Ishikawa (cell line): ENCODE results near the gene CTSC.

Experiments used
- CEBPB ChIP-seq: IDR thresholded peaks from 2 replicates; pipeline ENCODE4 v1.6.1; 2012
- CREB1 ChIP-seq: IDR thresholded peaks from 2 replicates; pipeline ENCODE4 v1.6.1; 2012; ENCODE audit warnings: low read depth
- EGR1 ChIP-seq: IDR thresholded peaks from 2 replicates; pipeline ENCODE4 v1.6.1; 2012
- EP300 ChIP-seq: IDR thresholded peaks from 2 replicates; pipeline ENCODE4 v1.6.1; 2012; ENCODE audit warnings: borderline replicate concordance
- FOXM1 ChIP-seq: IDR thresholded peaks from 2 replicates; pipeline ENCODE4 v1.6.1; 2012; ENCODE audit warnings: low read depth, borderline replicate concordance
- MAX ChIP-seq: IDR thresholded peaks from 2 replicates; pipeline ENCODE4 v1.6.1; 2012
- NFIC ChIP-seq: IDR thresholded peaks from 2 replicates; pipeline ENCODE4 v1.6.1; 2012
- RAD21 ChIP-seq: IDR thresholded peaks from 2 replicates; pipeline ENCODE4 v1.6.1; 2012; ENCODE audit warnings: low read depth
- REST ChIP-seq: IDR thresholded peaks from 2 replicates; pipeline ENCODE4 v1.6.1; 2012; ENCODE audit warnings: low read depth, mild to moderate bottlenecking
- TAF1 ChIP-seq: IDR thresholded peaks from 2 replicates; pipeline ENCODE4 v1.6.1; 2012; ENCODE audit warnings: low read depth, mild to moderate bottlenecking
- TCF12 ChIP-seq: IDR thresholded peaks from 2 replicates; pipeline ENCODE4 v1.6.1; 2012; ENCODE audit warnings: low read depth
- TEAD4 ChIP-seq: IDR thresholded peaks from 2 replicates; pipeline ENCODE4 v1.6.1; 2012
- YY1 ChIP-seq: IDR thresholded peaks from 2 replicates; pipeline ENCODE4 v1.6.1; 2012; ENCODE audit warnings: low read depth
- ZBTB7A ChIP-seq: IDR thresholded peaks from 2 replicates; pipeline ENCODE4 v1.6.1; 2012; ENCODE audit warnings: low read depth
- TF ChIP-seq, protein P1 (sequence below): IDR thresholded peaks from 2 replicates; pipeline ENCODE4 v1.6.1; 2012

Gene CTSC

DNA sequence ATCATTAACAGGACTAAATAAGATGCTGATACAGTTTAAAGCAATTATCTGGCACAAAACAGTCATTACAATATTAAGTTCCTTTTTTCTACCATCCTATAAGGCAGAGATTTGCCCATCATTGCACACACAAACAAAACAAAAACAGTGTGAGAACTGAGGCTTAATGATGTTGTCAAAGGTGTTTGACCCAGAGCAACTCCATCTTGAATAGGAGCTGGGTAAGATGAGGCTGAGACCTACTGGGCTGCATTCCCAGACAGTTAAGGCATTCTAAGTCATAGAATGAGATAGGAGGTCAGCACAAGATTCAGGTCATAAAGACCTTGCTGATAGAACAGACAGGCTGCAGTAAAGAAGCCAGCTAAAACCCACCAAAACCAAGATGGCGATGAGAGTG is 33.2 kb downstream of the CTSC start:
- TF ChIP-seq TCF12 (no peak), TEAD4 (no peak), CREB1 (no peak), REST (no peak), EP300 (no peak), YY1 (no peak), EGR1 (no peak), NFIC (no peak), ZBTB7A (no peak), CEBPB (no peak), TAF1 (no peak)
- TF ChIP-seq, protein P1, sequence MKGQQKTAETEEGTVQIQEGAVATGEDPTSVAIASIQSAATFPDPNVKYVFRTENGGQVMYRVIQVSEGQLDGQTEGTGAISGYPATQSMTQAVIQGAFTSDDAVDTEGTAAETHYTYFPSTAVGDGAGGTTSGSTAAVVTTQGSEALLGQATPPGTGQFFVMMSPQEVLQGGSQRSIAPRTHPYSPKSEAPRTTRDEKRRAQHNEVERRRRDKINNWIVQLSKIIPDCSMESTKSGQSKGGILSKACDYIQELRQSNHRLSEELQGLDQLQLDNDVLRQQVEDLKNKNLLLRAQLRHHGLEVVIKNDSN: no peak

GRCh38 chr11:88303037-88303436 is 34.5 kb downstream of the CTSC start:
- TF ChIP-seq TEAD4: no peak

GRCh38 chr11:88301488-88302140 is 35.9 kb downstream of the CTSC start:
- no peak for TF ChIP-seq NFIC
- TF ChIP-seq, protein P1: no peak
- no peak for TF ChIP-seq CREB1
- no peak for TF ChIP-seq TEAD4
- no peak for TF ChIP-seq TAF1
- no peak for TF ChIP-seq RAD21
- TF ChIP-seq REST: no peak
- TF ChIP-seq ZBTB7A: no peak

DNA sequence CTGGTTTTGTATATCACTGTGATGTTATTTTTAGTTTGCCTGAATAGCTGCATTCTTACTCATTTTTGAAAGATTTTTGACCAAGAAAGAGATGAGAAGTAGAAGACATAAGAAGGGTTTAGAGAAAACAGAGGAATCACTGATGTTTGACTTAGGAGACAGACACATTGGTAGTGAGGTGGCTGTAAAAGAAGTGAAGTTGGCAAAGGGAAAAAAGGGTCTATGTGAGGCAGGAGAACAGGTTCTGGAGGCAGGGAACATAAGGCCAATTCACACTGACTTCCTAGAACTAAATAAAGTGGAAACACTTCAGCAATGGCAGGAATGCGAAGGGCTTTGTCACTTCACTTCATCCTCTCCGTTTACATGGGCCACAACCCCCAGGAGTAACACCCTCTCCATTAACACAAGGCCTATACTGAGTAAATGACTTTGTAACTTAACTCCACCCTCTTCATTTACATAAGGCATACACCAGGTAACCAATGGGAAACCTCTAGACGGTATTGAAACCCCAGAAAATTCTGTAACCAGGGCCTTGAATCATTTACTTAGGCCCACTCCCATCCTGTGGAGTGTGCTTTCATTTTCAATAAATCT is 36.5 kb downstream of the CTSC start:
- no peak for TF ChIP-seq REST
- no peak for TF ChIP-seq TAF1
- no peak for TF ChIP-seq TEAD4
- TF ChIP-seq FOXM1: no peak
- TF ChIP-seq CEBPB: no peak
- TF ChIP-seq TCF12: no peak
- TF ChIP-seq, protein P1: no peak
- no peak for TF ChIP-seq EP300
- no peak for TF ChIP-seq ZBTB7A
- no peak for TF ChIP-seq MAX
- no peak for TF ChIP-seq RAD21
- no peak for TF ChIP-seq CREB1
- TF ChIP-seq EGR1: no peak
- TF ChIP-seq NFIC: no peak
- TF ChIP-seq YY1: no peak

- no peak for TF ChIP-seq FOXM1
- TF ChIP-seq CEBPB: peak; percentile 50
These were observed 39.7 kb downstream of the CTSC start for GRCh38 chr11:88297863-88298262.
